Embryonic facial prominence (tissue), 1 donor: ENCODE measurements around the gene DCANP1.
"Not testable (repeated sequence)": the region's sequence is repeated elsewhere in the genome, so short reads cannot be mapped to it uniquely, and the experiment has no call there.

Experiments
- DNase-seq: peaks from one replicate; pipeline ENCODE4 v3.0.0-alpha.2; 2016; ENCODE audit errors: extremely low spot score

DCANP1 gene, protein sequence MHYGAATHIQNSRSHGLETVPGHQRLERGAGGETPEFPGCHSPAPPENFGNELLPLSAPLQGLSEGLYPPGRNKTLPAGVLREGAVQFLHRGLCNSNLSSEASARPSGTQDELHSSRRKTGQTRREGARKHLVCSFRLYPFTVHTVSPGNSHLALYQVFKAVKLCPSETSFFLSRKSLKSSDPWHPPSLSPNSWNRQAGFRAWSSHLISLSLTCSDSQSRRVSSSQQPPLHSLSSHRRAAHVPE

DNA sequence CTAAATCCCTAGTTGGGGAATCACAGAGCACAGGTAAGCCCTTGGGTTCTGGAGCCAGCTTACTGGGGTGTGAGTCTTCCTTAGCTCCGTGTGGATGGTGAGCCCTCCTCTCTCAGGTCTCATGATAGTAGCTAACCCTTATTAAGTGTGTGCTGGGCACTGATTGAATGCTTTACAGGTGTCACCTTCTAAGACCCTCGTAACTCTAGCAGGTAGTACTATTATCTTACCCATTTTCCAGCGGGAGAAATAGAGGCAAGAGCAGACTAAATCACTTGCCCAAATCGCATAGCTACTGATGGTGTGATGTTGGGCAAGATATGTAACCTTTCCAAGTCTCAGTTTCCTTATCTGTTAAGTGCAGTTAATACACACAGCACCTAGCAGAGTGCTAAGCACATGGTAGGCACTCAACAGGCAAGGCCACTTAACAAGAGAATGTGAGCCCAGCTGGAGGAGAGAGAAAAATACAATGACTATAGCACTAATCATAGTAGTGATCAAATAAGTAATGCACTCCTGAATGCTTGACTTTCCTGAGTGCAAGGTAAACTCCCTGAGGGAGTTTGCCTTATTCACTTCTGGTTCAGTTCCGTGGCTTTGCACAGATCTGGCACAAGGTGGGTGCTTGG lies at the start of gene DCANP1:
Gene DCANP1 (minus strand): TSS at position 51 of the 632 bp plus-strand sequence. CDS start 240 bp downstream, outside the sequence.
- DNase-seq, result no peak

DNA sequence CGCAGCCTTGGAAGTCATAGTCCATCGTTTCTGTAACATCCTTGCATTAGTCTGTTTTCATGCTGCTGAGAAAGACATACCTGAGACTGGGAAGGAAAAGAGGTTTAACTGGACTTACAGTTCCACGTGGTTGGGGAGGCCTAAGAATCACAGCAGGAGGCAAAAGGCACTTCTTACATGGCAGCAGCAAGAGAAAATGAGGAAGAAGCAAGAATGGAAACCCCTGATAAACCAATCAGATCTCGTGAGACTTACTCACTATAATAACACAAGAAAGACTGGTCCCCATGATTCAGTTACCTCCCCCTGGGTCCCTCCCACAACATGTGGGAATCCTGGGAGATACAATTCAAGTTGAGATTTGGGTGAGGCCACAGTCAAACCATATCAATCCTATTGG lies 48.4 kb upstream of the DCANP1 start:
- DNase-seq, result not testable (repeated sequence)

DNA sequence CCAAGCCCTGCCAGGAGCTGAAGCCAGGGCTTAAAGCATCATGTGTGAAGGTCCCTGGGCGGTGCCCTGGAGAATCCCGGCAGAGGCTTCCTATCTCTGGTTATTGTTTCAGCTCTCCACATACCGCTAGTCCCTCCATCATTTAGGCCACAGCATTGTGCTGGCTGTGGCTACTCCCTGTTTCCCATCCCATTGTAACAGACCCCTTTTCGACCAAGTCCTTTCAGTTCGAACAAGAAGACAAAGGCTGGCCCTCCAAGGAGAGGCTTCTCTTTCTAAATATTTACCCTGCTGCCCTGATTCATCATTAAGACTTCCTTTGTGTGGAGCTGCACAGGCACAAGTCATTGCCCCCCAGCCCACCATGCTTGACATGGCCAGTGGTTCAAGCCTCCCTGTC lies 47.0 kb upstream of the DCANP1 start:
- DNase-seq, result no peak

DNA sequence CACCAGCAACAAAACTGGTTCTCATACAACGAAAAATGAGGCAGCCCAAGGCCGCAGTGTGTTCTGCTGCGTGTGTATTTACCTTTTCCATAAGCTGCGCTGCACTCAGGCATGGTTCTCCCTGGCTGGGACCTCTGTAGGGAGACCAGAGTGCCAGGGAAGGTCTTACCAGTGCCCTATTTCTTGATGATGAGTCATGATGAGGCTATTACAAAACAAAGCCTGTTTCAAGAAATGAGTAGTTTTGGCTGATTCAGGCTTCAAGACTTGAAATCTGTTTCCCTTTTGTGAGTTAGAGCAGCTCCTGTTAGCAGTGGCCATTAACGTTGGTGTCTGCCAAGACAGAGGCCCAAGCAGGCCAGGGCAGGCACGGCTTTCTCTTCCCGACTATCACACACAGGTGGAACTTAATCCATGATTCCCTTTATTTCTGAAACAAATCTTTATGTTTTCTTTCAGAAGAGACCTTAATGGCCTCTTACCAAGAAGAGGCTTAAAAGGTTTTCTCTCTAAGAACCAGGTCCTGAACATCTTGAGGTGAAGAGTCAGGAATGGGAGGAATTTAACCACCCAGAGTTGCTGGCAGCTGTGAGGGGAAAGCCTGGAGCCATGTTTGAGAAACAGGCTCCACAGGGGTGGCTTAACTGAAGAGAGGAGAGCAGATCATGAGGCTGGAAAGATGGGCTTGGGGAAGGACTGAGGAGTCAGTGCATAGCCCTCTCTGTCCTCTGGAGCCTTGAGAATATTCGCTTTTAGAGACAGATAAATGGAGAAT lies 46.4 kb upstream of the DCANP1 start:
- no peak for DNase-seq

DNA sequence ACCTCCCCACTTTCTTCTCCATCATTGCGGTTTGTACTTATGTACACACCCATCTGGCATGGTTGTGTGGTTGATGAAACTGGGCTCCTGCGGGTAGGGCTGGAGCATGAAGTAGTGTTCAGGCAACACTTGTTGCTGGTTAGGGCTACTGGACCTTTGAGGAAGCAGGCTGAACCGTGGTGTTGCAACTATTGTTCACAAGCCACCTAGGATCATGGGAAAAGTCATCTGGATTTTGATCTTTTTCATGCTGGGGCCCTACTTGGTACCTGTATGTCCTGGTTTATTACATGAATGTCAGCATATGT lies 45.1 kb upstream of the DCANP1 start:
- DNase-seq, result no peak

DNA sequence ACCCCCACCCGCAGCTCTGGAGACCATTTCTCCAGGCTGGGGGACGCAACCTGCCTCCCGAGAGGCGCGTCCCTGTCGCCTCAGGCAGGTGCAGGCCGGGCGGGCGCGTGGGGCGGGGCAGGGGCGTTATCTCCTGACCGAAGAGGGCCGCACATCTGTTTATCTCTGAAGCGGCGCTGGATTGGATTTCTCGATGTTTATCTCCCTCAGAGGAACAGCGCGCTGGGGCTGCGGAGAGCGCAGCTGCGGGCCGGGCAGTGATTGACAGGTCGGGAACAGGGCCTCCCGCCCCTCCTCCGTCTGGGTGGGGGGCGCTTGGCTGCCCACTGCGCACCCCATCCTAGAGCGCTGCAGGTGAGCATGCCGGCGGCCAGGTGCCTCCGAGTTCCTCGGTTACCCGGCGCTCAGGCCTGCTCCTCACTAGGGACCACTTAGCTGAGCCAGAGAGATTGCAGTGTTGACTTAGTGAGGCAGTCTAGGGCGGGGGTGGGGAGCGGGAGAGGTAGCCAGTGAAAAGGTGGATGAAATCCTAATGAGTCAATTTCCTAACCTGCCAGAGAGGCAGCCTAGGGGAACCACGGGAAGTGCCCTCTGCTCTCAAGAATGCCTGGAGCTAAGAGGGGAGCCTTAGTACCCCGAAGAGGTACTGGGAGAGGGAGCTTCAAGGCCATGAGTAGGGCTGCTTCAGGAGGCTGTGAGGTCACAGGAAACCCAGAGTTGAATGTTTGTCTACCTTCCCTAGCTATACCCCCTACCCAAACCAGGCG lies 44.6 kb upstream of the DCANP1 start:
- no peak for DNase-seq

DNA sequence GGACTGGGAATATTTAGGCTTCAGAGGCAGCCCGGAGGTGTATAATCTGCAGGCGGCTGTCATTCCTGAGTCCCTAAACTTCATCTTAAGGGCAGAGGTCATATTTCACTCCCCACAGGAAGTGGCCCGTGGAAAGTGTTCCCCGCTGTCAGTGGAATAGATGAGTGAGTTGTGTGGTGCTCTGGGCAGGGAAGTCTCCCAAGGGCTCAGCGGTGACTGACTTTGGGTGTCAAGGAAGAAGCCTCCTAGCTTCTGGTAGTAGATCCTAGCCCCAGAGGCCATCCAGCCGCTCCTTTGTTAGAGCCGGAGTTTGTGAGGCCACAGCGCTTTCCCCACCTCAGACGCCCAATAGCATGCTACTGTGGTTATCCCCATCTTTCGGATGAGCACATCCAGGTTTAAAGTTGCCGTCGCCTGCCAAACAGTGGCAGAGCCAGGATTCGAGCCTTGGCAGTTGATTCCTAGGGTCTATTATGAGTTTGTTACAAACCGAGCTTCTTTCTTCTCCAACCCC lies 43.9 kb upstream of the DCANP1 start:
- no peak for DNase-seq

DNA sequence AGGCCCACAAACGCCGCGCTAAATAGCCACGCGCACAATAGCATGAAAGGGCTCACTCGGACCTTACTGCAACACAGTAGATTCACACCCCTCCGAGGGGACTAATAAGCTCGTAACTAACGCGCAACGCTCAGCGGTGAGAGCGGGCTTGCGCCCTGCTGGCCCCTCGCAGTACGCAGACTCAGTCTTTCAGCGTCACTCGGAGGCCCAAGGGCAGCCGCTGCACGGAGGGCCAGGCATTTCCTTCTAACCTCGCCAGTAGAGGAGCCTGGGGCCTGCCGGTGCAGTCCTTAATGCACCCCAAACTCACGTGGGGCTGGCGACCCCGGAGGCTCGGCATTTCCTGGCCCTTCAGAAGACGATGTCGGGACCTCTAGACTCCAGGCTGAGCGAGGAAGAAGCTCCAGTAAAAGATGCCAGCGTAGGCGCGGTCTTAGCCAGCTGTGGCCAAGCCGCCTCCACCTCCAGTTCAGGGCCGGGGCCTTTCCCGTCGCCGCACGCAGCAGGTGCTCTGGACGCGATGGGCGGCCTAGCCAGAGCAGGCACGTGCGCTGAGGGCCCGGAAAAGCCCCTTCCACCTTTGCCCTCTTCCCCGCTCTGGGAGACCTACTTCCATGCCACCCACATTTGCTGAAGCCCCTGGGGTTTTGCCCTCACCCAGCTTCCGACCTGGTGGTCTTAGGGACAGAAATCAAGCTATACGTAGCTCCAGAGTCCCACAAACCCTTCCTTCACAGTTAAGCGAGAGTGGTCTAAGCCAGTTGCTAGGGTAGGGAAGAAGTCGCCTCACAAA lies 43.3 kb upstream of the DCANP1 start:
- DNase-seq, result no peak

DNA sequence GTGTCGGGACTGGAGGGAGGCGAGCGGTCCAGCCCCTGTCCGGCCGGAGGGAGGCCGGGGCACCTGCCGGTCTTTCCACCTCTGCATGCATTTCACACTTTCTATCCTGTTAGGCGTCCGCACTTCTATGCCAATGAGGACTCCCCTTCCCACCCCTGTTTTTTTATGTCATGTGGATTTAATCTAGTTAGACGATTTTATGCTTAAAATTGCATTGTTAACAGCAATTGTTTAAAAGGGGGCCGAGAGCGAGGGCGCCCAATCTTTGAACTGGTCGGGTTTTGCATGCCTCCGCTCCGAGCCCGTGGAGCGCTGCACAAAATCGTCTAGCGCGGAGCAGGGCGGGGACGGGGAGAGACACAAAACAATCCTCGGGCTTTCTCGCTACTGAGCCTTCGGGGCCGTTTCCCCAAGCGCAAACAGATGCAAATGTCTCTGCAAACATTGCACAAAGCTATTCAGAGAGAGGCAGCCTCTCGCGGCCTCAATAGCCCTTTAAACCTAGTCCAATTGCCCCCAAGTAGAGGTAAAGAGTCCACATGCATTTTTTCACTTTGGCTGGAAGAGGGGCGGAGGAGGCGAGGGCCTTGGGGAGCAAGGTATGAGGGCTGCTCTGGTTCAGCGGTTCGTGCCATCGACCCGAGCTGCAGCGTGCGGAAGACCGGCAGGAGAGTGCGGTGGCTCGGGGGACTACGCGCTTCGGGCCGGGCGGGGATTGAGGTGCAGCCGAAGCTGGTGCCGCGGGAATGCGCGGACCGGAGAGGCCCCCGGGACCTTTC lies 42.5 kb upstream of the DCANP1 start:
- no peak for DNase-seq

DNA sequence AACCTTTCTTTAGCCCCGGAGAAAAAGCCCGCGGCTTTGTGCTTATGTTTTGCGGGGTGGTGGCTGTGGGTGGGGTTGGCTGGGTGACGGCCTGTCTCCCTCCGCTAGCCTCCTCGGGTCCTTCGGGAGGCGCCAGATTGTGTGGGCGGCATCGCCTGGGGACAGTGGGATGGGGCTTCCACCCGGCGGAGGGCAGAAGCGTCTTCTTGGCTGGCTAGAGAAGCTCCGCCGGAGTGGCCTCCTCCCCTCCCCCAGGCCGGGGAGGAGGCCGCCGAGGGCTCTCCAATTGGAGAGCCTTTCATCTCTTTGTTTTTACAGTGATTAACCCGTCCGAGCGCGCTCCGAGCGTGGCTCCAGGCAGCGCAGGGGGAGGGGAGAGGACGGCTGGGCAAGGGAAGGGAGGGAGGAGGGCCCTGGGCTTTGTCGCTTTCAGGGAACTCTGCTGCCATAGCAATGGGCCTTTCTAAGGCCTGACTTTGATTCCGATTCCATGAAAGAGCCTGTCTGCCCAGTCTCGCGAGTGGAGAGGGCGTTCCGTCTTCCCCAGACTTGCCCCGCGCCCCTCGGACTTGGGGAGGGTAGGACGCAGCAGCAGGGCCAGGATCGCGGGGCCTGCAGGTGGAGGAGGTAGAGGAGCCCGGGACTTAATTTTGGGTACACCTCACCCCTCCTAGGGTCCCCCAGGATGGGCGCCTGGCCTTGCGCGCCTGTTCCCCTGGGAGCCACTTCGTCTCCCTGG lies 41.7 kb upstream of the DCANP1 start:
- no peak for DNase-seq

DNA sequence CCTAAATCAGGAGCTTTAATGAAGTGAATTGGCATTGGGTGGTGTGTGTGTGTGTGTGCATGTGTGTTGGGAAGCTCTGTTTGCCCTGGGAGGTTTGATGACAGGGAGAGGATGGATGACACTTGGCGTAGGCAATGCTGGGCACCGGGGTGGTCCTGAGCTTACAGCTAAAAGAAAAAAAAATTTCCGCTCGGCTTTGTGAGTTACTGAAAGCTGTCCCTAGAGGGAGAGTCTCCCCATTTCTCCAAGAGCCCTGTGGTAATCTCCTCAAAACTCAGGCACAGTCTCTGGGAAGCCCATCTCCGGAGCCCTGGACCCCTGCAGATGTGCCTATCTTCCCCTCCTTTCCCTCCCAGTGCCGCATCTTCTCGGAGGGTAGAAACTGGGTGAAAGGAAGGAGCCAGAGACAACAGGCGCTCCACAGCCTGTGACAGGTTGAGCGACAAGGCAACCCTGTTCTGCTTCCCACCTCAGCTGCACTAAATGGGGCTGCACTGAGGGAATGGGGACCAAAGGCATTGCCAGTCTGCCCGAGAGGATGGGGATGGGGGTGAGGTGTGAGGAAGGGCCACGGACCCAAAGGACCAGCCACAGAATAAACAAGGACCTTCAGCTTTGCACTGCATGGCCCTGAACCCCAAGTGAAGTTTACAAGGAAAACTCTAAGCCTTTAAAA lies 40.8 kb upstream of the DCANP1 start:
- DNase-seq, result no peak

DNA sequence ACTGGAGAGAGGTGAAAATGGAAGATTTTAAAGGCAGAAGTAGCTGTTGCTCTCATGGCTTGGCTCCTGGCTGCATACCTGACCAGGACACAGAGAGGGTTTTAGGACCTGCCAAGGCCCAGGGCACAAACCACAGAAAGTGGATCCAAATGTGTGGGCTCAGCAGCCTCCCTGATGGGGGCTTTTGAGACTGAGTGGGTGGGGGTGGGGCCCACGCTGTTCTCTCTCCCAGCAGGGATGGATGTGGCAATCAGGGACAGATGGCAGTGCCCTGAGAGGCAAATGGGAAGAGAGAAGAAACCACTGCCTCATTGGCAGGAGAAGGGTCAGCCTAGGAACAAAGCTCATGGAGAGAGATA lies 39.9 kb upstream of the DCANP1 start:
- DNase-seq, result no peak

DNA sequence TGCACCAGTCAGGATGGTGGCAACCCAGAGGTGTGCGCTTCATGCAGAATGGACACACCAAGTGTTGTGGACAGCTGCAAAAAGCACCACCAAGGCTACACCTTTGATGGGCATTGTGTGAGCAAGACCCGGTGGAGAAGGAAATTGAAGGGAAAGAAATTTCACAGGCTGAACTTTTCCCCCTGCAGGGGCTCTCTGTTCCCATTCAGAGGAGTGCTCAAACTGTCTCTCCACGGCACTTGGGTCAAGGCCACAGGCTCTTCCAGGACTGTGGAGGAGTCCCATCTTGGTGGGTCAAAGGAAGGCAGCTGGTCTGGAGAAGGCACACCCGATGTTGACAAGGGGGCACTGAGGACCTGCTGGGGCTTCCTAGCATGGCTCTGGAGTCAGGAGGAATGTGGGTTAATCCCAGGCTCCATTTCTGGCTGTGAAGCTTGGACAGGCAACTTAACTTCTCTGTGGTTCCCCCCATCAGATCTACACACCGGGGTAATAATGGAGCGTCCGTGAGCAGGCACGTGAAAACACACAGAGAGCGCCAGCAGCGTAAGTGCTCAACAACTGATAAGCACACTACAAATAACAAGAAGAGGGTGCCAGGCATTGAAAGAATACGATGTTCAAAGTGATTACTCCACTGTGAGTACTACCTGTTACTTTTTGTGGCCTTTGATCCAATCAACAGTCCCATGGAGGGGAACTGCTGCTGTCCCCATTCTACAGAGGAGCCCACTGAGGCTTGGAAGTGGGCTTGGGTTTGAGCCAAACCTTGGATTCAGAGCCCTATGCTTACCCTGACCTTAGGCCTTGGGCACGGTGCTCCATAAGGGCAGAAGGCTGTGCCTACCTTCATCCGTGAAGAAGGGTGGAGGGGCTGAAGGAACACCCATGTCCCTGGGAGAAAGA lies 39.2 kb upstream of the DCANP1 start:
- DNase-seq, result no peak

DNA sequence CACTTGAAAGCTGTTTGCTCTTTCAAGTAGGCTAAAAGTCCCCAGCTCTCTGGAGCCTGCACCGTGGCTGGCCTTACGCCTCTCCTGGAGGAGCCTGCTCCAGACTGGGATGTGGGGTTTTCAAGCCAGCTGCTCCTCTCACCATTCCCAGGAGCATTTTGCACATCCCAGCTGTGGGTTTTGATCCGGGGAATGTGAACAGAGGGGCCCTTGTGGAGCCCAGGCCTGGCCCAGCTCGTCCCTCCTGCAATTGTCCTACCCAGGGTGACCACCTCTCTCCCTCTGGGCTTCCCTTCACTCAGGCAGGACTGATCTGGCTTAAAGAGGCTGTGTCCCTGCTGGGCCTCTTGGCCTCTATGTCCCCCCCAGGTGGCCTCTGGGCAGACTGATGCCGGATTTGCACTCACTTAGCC lies 37.5 kb upstream of the DCANP1 start:
- no peak for DNase-seq

DNA sequence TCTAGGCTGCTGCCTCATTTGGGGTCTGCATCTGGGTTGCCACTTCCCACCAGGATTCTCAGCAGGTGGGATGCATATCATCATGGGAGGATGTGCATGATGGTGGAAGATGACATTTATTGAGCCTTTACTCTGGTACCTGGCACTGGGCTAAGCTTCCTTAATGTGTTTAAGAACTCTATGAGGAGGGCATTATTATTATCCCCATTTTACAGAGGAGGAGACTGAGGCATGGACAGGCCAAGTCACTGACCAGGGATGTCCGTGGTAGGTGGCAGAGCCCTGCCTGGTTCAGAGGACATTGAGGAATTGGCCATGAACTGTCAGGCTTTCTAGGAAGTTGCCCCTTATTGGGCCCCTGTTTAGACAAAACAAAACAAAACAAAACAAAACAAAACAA lies 36.1 kb upstream of the DCANP1 start:
- DNase-seq, result no peak

DNA sequence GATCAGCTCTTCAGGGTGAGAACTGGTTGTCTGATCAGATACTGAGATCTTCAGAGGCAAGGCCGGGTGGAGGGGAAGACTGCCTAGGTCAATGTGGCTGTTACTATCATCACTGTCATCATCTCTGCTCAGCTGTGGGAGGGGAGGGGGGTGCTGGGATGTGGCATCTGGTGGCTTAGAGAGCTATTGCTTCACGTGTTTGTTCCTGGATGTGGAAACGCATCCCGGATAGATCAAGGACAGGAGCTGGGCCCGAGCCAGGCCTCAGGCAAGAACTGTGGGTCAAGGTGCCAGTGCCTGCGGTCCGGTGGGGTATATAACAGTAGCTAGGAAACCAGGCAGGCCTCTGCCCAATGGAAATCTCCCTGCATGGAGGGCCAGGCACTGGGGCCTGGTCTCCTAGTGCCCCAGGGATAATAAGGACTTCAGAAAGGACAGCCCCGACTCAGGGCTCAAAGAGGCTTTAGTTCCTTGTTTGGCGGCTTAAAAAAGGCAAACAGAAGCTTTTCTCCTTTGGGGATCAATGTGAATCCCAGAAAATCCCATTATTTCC lies 35.3 kb upstream of the DCANP1 start:
- DNase-seq, result no peak

DNA sequence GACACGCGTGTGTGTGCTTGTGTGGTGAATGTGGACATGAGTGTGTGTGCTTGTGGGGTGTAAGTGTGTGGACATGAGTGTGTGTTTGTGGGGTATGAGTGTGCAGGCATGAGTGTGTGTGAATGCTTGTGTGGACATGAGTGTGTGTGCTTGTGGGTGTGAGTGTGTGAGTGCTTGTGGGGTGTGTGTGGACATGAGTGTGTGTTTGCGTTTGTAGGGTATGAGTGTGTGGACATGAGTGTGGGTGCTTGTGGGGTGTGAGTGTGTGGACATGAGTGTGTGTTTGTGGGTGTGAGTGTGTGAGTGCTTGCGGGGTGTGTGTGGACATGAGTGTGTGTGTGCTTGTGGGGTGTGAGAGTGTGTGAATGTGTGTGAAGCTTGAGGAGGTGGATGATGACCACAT lies 34.8 kb upstream of the DCANP1 start:
- DNase-seq, result no peak

DNA sequence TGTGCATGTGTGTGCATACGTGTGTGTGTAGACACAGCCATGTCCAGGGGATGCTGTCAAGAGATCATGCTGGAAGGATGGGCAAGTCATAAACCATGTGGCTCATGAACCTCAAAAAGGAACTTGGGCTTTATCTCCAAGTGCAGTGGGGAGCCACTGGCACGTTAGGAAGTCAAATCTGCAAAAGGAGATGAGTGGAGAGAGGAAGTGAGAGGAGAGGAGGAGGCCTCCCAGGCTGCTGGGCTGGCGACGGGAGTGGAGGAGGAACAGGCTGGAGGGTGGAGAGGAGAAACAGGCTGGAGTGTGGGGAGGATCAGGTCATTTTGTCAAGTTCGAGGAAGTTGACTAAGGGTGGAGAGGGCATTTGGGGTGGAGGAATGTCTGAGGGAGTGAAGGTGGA lies 34.2 kb upstream of the DCANP1 start:
- no peak for DNase-seq
